CD4-positive, alpha-beta T cell (primary cell): ENCODE data around the gene MICALL2. TPM values are rescaled to one million over a fixed set of nuclear protein-coding genes. Genes with fewer than 3 reads are reported as not detected.

Experiments
- ATAC-seq: fragments of 200-7000 bp; cut with Tn5 transposase; one replicate; pipeline ENCODE4 v1.10.0; 2022; ENCODE audit warnings: mild to moderate bottlenecking; ENCODE audit not compliant: poor library complexity
- CTCF ChIA-PET: fragments of 350-600 bp; sonication (Branson Sonifier 250); formaldehyde crosslinking; loops from one replicate; lab custom pipeline; 2021; ENCODE audit warnings: antibody characterized with exemption, inconsistent platforms; lab: Charles Lee
- POLR2A ChIA-PET: fragments of 350-600 bp; sonication (Branson Sonifier 250); formaldehyde crosslinking; loops from one replicate; lab custom pipeline; 2021; ENCODE audit warnings: antibody characterized with exemption, inconsistent platforms; lab: Charles Lee
- DNase-seq, 14 experiments: peaks; one replicate each; pipeline ENCODE4 v3.0.0-alpha.2; 2013 to 2020; ENCODE audit warnings: mixed read lengths in 2 of 14
- H3K27ac ChIP-seq, 2 donors: one replicate each; pipeline versions ENCODE4 v1.5.1 to v1.7.0; 2013; ENCODE audit warnings: low read length in 2 of 2, low read depth in 1 of 2, mild to moderate bottlenecking in 1 of 2
- H3K27me3 ChIP-seq, 2 experiments: 1 replicate in 1 of 2; 2 replicates in 1 of 2; pipeline versions ENCODE4 v1.6.1 to v1.7.0; 2013; ENCODE audit warnings: low read length in 2 of 2, control low read depth in 1 of 2, mild to moderate bottlenecking in 1 of 2, moderate library complexity in 1 of 2; ENCODE audit not compliant: insufficient read depth in 2 of 2, control insufficient read depth in 1 of 2
- H3K36me3 ChIP-seq: one replicate; pipeline ENCODE4 v1.6.1; 2013; ENCODE audit warnings: low read length, control low read depth; ENCODE audit not compliant: insufficient read depth
- H3K4me1 ChIP-seq: one replicate; pipeline ENCODE4 v1.6.1; 2013; ENCODE audit warnings: low read length, control low read depth; ENCODE audit not compliant: insufficient read depth
- H3K4me3 ChIP-seq: one replicate; pipeline ENCODE4 v1.5.1; 2013; ENCODE audit warnings: mild to moderate bottlenecking, low read length, moderate library complexity
- H3K9me3 ChIP-seq, 2 experiments: 1 replicate in 1 of 2; 2 replicates in 1 of 2; pipeline versions ENCODE4 v1.6.1 to v1.7.0; 2013; ENCODE audit warnings: low read length in 2 of 2, mild to moderate bottlenecking in 2 of 2, control low read depth in 1 of 2, moderate library complexity in 1 of 2; ENCODE audit not compliant: control insufficient read depth in 1 of 2, insufficient read depth in 1 of 2
- H3K27ac Mint-ChIP-seq: one replicate; pipeline ENCODE4 v1.8.0; 2020; ENCODE audit warnings: mixed read lengths
- H3K27me3 Mint-ChIP-seq: one replicate; pipeline ENCODE4 v1.8.0; 2021; ENCODE audit warnings: mixed read lengths
- H3K36me3 Mint-ChIP-seq: one replicate; pipeline ENCODE4 v1.8.0; 2021; ENCODE audit warnings: low read depth, mixed read lengths
- H3K4me1 Mint-ChIP-seq: one replicate; pipeline ENCODE4 v1.8.0; 2021; ENCODE audit warnings: low read depth, mixed read lengths
- H3K4me3 Mint-ChIP-seq: one replicate; pipeline ENCODE4 v1.8.0; 2020; ENCODE audit warnings: mild to moderate bottlenecking, mixed read lengths
- H3K9me3 Mint-ChIP-seq: one replicate; pipeline ENCODE4 v1.8.0; 2020; ENCODE audit warnings: mixed read lengths
- intact Hi-C, 2 experiments: fragments of 100-400 bp; cut with DNase I in 1 of 2; cut with micrococcal nuclease in 1 of 2; formaldehyde crosslinking; loops; one replicate each; pipeline versions ENCODE4 v1.15.1 to v1.9.0; 2023 to 2025; cut with DNase I, micrococcal nuclease
- total RNA-seq, 174 experiments: library from RNA in 2 of 174; stranded (reverse) in 2 of 174; gene quantifications; one replicate each; pipeline ENCODE4 v1.2.3 and lab custom pipeline; 2021 to 2026
- TF ChIP-seq, protein P1 (sequence below): fragments of 200-600 bp; IDR thresholded peaks from one replicate; pipeline ENCODE4 v1.8.0; 2022; ENCODE audit warnings: antibody characterized with exemption, mild to moderate bottlenecking

MICALL2 gene
- total RNA-seq, 2 experiments from 2014 or later: 1.9 to 2.2 TPM

DNA sequence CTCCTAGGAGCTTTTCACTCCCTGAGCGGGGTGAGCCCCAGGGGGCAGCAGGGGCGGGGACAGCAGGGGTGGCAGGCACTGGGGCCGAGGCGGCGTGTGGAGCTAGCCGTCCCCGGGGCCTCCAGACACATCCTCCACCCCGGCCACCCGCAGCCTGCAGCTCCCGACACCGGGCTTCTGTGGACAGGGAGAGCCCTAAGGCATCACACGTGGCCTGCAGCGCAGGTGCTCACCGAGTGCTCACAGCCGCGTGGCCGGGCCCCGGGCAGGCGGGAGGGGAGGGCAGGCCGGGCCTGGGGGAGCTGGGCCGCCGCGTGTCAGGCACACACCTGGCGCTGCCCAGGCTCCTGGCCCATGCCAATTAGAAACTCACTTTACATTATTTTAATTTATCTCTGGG, 51.4 kb downstream of the MICALL2 start:
- CTCF ChIA-PET: no interaction called here
- Mint-ChIP-seq H3K36me3 (no peaks in the 10 kb centered on the region), H3K4me1 (peaks cover 6% of the 10 kb centered on the region), H3K9me3 (no peaks in the 10 kb centered on the region), H3K4me3 (no peak overlapping the region), H3K27me3 (peaks cover 50% of the 10 kb centered on the region), H3K27ac (no peak overlapping the region)
- intact Hi-C loops: no loop called here
- Histone ChIP-seq H3K36me3 (no peaks in the 10 kb centered on the region), H3K4me1 (peaks cover 19% of the 10 kb centered on the region), H3K4me3 (no peak overlapping the region), H3K9me3 (peaks cover 0 to 24% of the 10 kb centered on the region in 2 experiments), H3K27ac (no peak overlapping the region), H3K27me3 (peaks cover 24 to 29% of the 10 kb centered on the region in 2 experiments)
- POLR2A ChIA-PET: no interaction called here
- TF ChIP-seq, protein P1, sequence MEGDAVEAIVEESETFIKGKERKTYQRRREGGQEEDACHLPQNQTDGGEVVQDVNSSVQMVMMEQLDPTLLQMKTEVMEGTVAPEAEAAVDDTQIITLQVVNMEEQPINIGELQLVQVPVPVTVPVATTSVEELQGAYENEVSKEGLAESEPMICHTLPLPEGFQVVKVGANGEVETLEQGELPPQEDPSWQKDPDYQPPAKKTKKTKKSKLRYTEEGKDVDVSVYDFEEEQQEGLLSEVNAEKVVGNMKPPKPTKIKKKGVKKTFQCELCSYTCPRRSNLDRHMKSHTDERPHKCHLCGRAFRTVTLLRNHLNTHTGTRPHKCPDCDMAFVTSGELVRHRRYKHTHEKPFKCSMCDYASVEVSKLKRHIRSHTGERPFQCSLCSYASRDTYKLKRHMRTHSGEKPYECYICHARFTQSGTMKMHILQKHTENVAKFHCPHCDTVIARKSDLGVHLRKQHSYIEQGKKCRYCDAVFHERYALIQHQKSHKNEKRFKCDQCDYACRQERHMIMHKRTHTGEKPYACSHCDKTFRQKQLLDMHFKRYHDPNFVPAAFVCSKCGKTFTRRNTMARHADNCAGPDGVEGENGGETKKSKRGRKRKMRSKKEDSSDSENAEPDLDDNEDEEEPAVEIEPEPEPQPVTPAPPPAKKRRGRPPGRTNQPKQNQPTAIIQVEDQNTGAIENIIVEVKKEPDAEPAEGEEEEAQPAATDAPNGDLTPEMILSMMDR: no peak
- DNase-seq (no peak), ATAC-seq (no peak)

DNA sequence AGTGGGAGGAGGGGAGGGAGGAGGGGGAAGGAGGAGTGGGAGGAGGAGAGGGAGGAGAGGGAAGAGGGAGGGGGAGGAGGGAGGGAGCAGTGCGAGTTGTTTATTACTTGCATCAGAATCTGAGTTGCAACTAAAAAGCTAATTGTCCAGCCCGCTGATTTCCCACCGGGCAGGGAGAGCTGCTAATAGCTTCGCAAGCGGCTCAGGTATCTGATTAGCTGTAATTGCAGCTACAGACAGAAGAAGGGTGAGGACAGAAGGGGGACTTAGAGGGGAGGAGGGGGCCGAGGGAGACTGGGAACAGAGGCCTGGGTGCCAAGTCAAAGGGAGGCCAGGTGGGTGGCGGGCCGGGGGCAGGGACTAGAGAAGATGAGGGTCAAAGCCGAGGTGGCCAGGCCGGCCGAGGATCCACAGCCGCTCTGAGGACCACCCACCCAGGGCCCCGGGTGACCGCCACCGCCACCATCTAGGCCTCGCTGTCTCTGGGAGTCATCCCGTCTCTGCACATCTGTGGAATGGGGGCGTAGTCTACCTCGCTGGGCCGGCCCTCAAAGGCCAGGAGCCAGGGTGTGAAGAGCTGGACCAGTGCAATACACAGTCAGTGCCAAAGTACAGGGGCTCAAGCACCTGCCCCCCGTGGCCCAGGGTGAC, 54.2 kb downstream of the MICALL2 start:
- H3K27me3 ChIP-seq: peaks cover 40 to 44% of the 10 kb centered on the region in 2 experiments
- intact Hi-C loops: no loop called here
- POLR2A ChIA-PET: no interaction called here
- H3K36me3 ChIP-seq: no peaks in the 10 kb centered on the region
- H3K4me1 ChIP-seq: peaks cover 7% of the 10 kb centered on the region
- ATAC-seq (no peak), DNase-seq (no peak)
- no peak overlapping the region for H3K27ac ChIP-seq
- H3K27me3 Mint-ChIP-seq: peaks cover 70% of the 10 kb centered on the region
- no peak overlapping the region for H3K4me3 Mint-ChIP-seq
- TF ChIP-seq, protein P1: no peak
- H3K9me3 ChIP-seq: peaks cover 7 to 31% of the 10 kb centered on the region in 2 experiments
- H3K4me3 ChIP-seq: no peak overlapping the region
- H3K9me3 Mint-ChIP-seq: no peaks in the 10 kb centered on the region
- H3K4me1 Mint-ChIP-seq: peaks cover 6% of the 10 kb centered on the region
- CTCF ChIA-PET: no interaction called here
- no peak overlapping the region for H3K27ac Mint-ChIP-seq
- no peaks in the 10 kb centered on the region for H3K36me3 Mint-ChIP-seq

DNA sequence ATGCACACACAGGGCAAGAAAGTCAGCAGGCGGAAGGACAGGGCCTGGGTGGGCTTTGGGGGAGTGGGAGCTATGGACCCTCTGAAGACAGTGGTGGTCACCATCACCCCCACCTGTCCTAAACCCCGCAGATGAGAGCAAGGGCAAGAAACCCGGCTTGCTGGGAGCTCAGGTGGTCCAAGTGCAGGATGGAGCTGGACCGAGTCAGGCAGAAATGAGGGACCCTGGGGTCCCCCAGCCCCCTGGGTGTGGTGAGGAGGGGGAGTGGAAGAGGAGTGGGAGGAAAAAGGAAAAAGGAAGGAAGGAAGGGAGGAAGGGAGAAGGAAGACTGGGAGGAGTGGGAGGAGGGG, 54.8 kb downstream of the MICALL2 start:
- no peak overlapping the region for H3K4me3 Mint-ChIP-seq
- CTCF ChIA-PET: interaction anchor here (1.0 to 1.9 kb wide), 2 partner anchors 8 to 13 kb away, joined by 3 to 5 read pairs; no protein-coding TSS in a partner anchor
- ATAC-seq: no peak

More for the DNA sequence above, 54.8 kb downstream of the MICALL2 start:
- Mint-ChIP-seq H3K27ac (no peak overlapping the region), H3K4me1 (peaks cover 6% of the 10 kb centered on the region), H3K9me3 (no peaks in the 10 kb centered on the region), H3K27me3 (peaks cover 70% of the 10 kb centered on the region), H3K36me3 (no peaks in the 10 kb centered on the region)
- TF ChIP-seq, protein P1: no peak
- H3K4me1 ChIP-seq: peaks cover 7% of the 10 kb centered on the region
- peaks cover 40 to 48% of the 10 kb centered on the region in 2 experiments for H3K27me3 ChIP-seq
- peaks cover 7 to 31% of the 10 kb centered on the region in 2 experiments for H3K9me3 ChIP-seq
- H3K27ac ChIP-seq: no peak overlapping the region
- intact Hi-C loops: no loop called here
- no peak overlapping the region for H3K4me3 ChIP-seq
- POLR2A ChIA-PET: no interaction called here
- DNase-seq: no peak
- no peaks in the 10 kb centered on the region for H3K36me3 ChIP-seq
